Mesenchymal stem cell (in vitro differentiated cells and primary cell): ENCODE data around the gene ULK4.
A peak's percentile ranks its signal among the peaks of the same experiment; 100 is the strongest.

Experiments used
- DNase-seq: peaks from one replicate; pipeline ENCODE4 v3.0.0-alpha.2; 2013
- H2AFZ ChIP-seq: one replicate; pipeline ENCODE4 v1.6.1; 2013; ENCODE audit warnings: low read depth, mild to moderate bottlenecking, control low read depth, inconsistent platforms, low read length, moderate library complexity
- H2AK5ac ChIP-seq: 2 replicates; pipeline ENCODE4 v1.6.1; 2013; ENCODE audit warnings: low read length, moderate library complexity, mild to moderate bottlenecking, inconsistent platforms; ENCODE audit not compliant: severe bottlenecking
- H2BK120ac ChIP-seq: one replicate; pipeline ENCODE4 v1.6.1; 2013; ENCODE audit warnings: low read depth, mild to moderate bottlenecking, inconsistent platforms, low read length, moderate library complexity
- H2BK12ac ChIP-seq, 2 experiments: one replicate each; pipeline ENCODE4 v1.6.1; 2013; ENCODE audit warnings: inconsistent platforms in 2 of 2, low read length in 2 of 2, mild to moderate bottlenecking in 2 of 2, moderate library complexity in 2 of 2, control low read depth in 1 of 2
- H2BK15ac ChIP-seq: one replicate; pipeline ENCODE4 v1.6.1; 2013; ENCODE audit warnings: mild to moderate bottlenecking, low read depth, inconsistent platforms; ENCODE audit not compliant: poor library complexity, severe bottlenecking
- H2BK5ac ChIP-seq: 2 replicates; pipeline ENCODE4 v1.6.1; 2013; ENCODE audit warnings: low read depth, mild to moderate bottlenecking, low read length, control low read depth, inconsistent platforms; ENCODE audit not compliant: poor library complexity, severe bottlenecking
- H3K14ac ChIP-seq, 2 experiments: one replicate each; pipeline ENCODE4 v1.6.1; 2013; ENCODE audit warnings: inconsistent platforms in 2 of 2, low read length in 2 of 2, control low read depth in 1 of 2, mild to moderate bottlenecking in 1 of 2, moderate library complexity in 1 of 2
- H3K18ac ChIP-seq, 2 experiments: one replicate each; pipeline ENCODE4 v1.6.1; 2013; ENCODE audit warnings: inconsistent platforms in 2 of 2, low read length in 2 of 2, control low read depth in 1 of 2, low read depth in 1 of 2, mild to moderate bottlenecking in 1 of 2
- H3K23ac ChIP-seq, 2 experiments: one replicate each; pipeline ENCODE4 v1.6.1; 2013; ENCODE audit warnings: inconsistent platforms in 2 of 2, low read length in 2 of 2, mild to moderate bottlenecking in 2 of 2, moderate library complexity in 2 of 2, control low read depth in 1 of 2
- H3K27ac ChIP-seq: 2 replicates; pipeline ENCODE4 v1.5.1; 2013; ENCODE audit warnings: mild to moderate bottlenecking, moderate library complexity, low read length, control low read depth, inconsistent platforms; ENCODE audit not compliant: poor library complexity, severe bottlenecking
- H3K27me3 ChIP-seq, 2 experiments: 2 replicates each; pipeline versions ENCODE4 v1.6.1 to v1.7.0; 2013; ENCODE audit warnings: low read length in 2 of 2, mild to moderate bottlenecking in 2 of 2, moderate library complexity in 2 of 2, control low read depth in 1 of 2, inconsistent platforms in 1 of 2; ENCODE audit not compliant: control insufficient read depth in 1 of 2, insufficient read depth in 1 of 2
- H3K36me3 ChIP-seq, 2 experiments: 2 replicates each; pipeline versions ENCODE4 v1.6.1 to v1.7.0; 2013; ENCODE audit warnings: low read length in 2 of 2, control low read depth in 1 of 2, inconsistent platforms in 1 of 2, low read depth in 1 of 2, mild to moderate bottlenecking in 1 of 2; ENCODE audit not compliant: insufficient read depth in 2 of 2, control insufficient read depth in 1 of 2
- H3K4ac ChIP-seq, 2 experiments: one replicate each; pipeline ENCODE4 v1.6.1; 2013; ENCODE audit warnings: inconsistent platforms in 2 of 2, low read length in 2 of 2, mild to moderate bottlenecking in 2 of 2, moderate library complexity in 2 of 2, control low read depth in 1 of 2, low read depth in 1 of 2
- H3K4me1 ChIP-seq: 2 replicates; pipeline ENCODE4 v1.6.1; 2013; ENCODE audit warnings: low read depth, low read length, control low read depth; ENCODE audit not compliant: control insufficient read depth, insufficient read depth
- H3K4me2 ChIP-seq: 2 replicates; pipeline ENCODE4 v1.6.1; 2013; ENCODE audit warnings: low read length, mild to moderate bottlenecking, inconsistent platforms; ENCODE audit not compliant: poor library complexity, severe bottlenecking
- H3K4me3 ChIP-seq, 2 experiments: 2 replicates each; pipeline versions ENCODE4 v1.5.1 to v1.7.0; 2013; ENCODE audit warnings: low read length in 2 of 2, mild to moderate bottlenecking in 2 of 2, control low read depth in 1 of 2, low read depth in 1 of 2; ENCODE audit not compliant: insufficient read depth in 1 of 2
- H3K79me1 ChIP-seq: replicated peaks from 2 replicates; pipeline ENCODE4 v1.6.1; 2013; ENCODE audit warnings: mild to moderate bottlenecking, control low read depth, low read length, inconsistent platforms; ENCODE audit not compliant: poor library complexity, severe bottlenecking
- H3K9ac ChIP-seq: 2 replicates; pipeline ENCODE4 v1.7.0; 2013; ENCODE audit warnings: mild to moderate bottlenecking, low read length, moderate library complexity
- H3K9me3 ChIP-seq: 2 replicates; pipeline ENCODE4 v1.7.0; 2013; ENCODE audit warnings: mild to moderate bottlenecking, low read length; ENCODE audit not compliant: control insufficient read depth
- H4K8ac ChIP-seq: one replicate; pipeline ENCODE4 v1.6.1; 2013; ENCODE audit warnings: inconsistent platforms, mild to moderate bottlenecking, low read length, moderate library complexity
- H4K91ac ChIP-seq: one replicate; pipeline ENCODE4 v1.6.1; 2013; ENCODE audit warnings: mild to moderate bottlenecking, low read length, inconsistent platforms
- WGBS: methylation state at CpG from one replicate; pipeline ENCODE4 v1.1.7; 2013; ENCODE audit warnings: mixed read lengths; 5-methylcytosine and 5-hydroxymethylcytosine counted together

Gene ULK4

DNA sequence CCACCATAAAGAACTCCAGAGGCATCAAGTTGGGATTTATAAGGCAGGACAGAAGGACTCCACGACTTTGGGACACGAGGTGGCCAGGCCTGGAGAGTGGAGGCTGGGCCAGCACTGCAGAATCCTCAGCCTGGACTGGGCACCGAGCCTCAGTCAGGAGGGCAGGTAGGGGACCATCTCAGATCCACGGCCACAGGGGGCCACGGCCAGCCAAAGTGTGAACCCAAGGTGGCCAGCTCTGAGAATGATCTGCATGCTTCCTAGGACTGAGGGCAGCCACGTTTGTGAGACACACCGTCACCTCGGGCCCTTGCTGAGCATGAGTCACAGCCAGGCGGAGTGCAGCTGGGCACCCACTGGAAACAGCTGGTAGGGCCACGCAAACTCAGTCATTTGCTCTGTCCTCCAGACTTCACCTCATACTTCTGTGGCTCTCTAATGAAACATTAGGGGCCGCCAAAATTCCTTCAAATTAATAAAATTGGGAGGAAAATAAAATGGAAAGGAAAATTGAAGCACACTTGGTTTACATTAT is 696.8 kb downstream of the ULK4 start:
- H2BK5ac ChIP-seq: no peak overlapping the region
- no peak overlapping the region for H4K8ac ChIP-seq
- peaks cover 25% of the 10 kb centered on the region for H3K4me1 ChIP-seq
- H2BK120ac ChIP-seq: no peak overlapping the region
- peak overlapping the region; percentile 43 for H2AK5ac ChIP-seq
- H2AFZ ChIP-seq: no peak overlapping the region
- H3K18ac ChIP-seq: no peak overlapping the region
- no peak overlapping the region for H3K4me3 ChIP-seq
- H3K4ac ChIP-seq: no peak overlapping the region
- H4K91ac ChIP-seq: no peak overlapping the region
- H3K9me3 ChIP-seq: no peaks in the 10 kb centered on the region
- no peak overlapping the region for H2BK15ac ChIP-seq
- H3K36me3 ChIP-seq: peaks cover 0 to 2% of the 10 kb centered on the region in 2 experiments
- WGBS: 81% methylated on average over 9 of the region's 11 CpGs
- peak overlapping the region in 1 of 2 experiments; percentile 41 for H3K14ac ChIP-seq
- H3K9ac ChIP-seq: no peak overlapping the region
- no peaks in the 10 kb centered on the region for H3K79me1 ChIP-seq
- no peak overlapping the region for H2BK12ac ChIP-seq
- H3K23ac ChIP-seq: no peak overlapping the region
- DNase-seq: peak; percentile 37
- H3K27ac ChIP-seq: peak overlapping the region; percentile 44
- no peak overlapping the region for H3K4me2 ChIP-seq
- H3K27me3 ChIP-seq: no peaks in the 10 kb centered on the region

GRCh38 chr3:41260063-41260450 is 701.8 kb downstream of the ULK4 start:
- Histone ChIP-seq H3K4me3 (no peak overlapping the region), H4K91ac (no peak overlapping the region), H3K27ac (no peak overlapping the region), H3K79me1 (no peaks in the 10 kb centered on the region), H3K36me3 (peaks cover 0 to 2% of the 10 kb centered on the region in 2 experiments), H2BK120ac (no peak overlapping the region), H2AK5ac (no peak overlapping the region), H3K4me1 (peaks cover 8% of the 10 kb centered on the region), H3K14ac (no peak overlapping the region), H3K9ac (no peak overlapping the region), H3K18ac (no peak overlapping the region), H3K4me2 (no peak overlapping the region), H3K23ac (no peak overlapping the region), H2AFZ (no peak overlapping the region), H4K8ac (no peak overlapping the region), H3K9me3 (no peaks in the 10 kb centered on the region), H3K27me3 (no peaks in the 10 kb centered on the region), H2BK15ac (no peak overlapping the region), H3K4ac (no peak overlapping the region), H2BK12ac (no peak overlapping the region), H2BK5ac (no peak overlapping the region)
- 96% methylated on average over 3 of the region's 3 CpGs for WGBS
- DNase-seq: no peak

DNA sequence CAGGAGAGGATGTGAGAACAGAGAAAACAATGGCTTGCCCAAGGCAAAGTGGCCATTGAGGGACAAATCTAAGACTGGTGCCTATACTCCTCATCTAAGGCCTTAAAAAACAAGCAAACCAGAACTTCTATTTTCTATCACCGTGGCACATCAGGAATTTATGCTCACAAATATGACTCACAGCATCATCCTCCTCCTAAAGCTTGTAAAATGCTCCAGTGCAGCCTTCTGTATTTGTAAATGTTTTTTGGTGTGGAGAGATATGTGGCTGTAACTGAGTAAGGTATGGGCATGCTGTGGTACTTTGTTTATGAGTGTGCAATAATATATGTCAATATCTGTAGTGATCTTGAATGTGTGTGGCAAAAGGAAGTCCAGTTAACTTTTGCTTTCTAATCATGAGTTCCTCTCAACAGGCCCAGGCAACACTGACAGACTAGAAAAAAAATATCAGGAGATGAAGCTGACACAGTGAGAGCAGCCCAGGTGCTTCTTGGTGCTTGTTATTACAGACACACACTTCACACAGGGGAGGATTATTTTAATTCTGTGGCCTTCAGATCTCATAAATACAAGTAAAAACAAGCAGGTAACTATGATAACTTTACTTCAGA is 702.3 kb downstream of the ULK4 start:
- H2BK15ac ChIP-seq: no peak overlapping the region
- DNase-seq: no peak
- H3K9me3 ChIP-seq: no peaks in the 10 kb centered on the region
- no CpG with 5 or more reads among the region's 1 CpG for WGBS
- H3K9ac ChIP-seq: no peak overlapping the region
- H3K27me3 ChIP-seq: no peaks in the 10 kb centered on the region
- no peaks in the 10 kb centered on the region for H3K79me1 ChIP-seq
- H3K4me2 ChIP-seq: no peak overlapping the region
- H3K14ac ChIP-seq: no peak overlapping the region
- no peak overlapping the region for H2BK5ac ChIP-seq
- no peak overlapping the region for H3K23ac ChIP-seq
- H2AK5ac ChIP-seq: peak overlapping the region; percentile 68
- no peak overlapping the region for H3K4me3 ChIP-seq
- H3K18ac ChIP-seq: no peak overlapping the region
- H3K4me1 ChIP-seq: peaks cover 4% of the 10 kb centered on the region
- H2BK120ac ChIP-seq: no peak overlapping the region
- peaks cover 0 to 2% of the 10 kb centered on the region in 2 experiments for H3K36me3 ChIP-seq
- no peak overlapping the region for H4K8ac ChIP-seq
- H3K4ac ChIP-seq: no peak overlapping the region
- no peak overlapping the region for H2AFZ ChIP-seq
- H2BK12ac ChIP-seq: no peak overlapping the region
- H4K91ac ChIP-seq: no peak overlapping the region
- peak overlapping the region; percentile 2 for H3K27ac ChIP-seq

DNA sequence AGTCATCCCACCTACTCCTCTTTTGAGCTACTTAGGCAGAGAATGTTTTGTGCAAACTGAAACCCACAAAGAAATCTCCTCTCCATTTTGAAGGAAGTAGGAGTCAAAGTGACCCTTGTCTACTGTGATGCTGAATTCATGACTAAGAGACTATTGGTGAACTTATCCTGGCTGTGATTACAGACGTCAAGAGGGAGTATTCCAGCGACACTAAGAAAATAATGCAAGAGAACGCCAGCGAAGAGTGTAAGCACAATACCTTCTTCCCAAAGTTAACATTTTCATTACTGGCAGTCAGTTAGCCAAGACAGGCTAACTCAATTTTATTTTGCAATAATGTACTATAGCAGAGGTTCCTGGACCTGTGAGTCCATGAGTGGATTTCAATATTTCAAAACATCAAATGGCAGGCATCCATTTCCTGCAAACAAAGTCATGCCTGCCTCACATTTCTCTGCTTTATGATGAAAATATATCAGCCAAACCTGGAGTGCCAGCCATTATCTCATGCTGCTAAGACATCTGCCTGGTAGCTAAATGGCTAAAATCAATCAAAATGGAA is 703.6 kb downstream of the ULK4 start:
- 93% methylated on average over 4 of the region's 4 CpGs for WGBS
- Histone ChIP-seq H3K9me3 (no peaks in the 10 kb centered on the region), H3K79me1 (no peaks in the 10 kb centered on the region), H3K9ac (no peak overlapping the region), H3K18ac (no peak overlapping the region), H3K23ac (no peak overlapping the region), H2AK5ac (no peak overlapping the region), H3K4me1 (peaks cover 2% of the 10 kb centered on the region), H2BK12ac (no peak overlapping the region), H4K91ac (no peak overlapping the region), H3K36me3 (no peaks in the 10 kb centered on the region), H2BK5ac (no peak overlapping the region), H3K14ac (no peak overlapping the region), H2AFZ (no peak overlapping the region), H2BK120ac (no peak overlapping the region), H4K8ac (no peak overlapping the region), H3K4ac (no peak overlapping the region), H2BK15ac (no peak overlapping the region), H3K27ac (no peak overlapping the region), H3K4me2 (no peak overlapping the region), H3K4me3 (no peak overlapping the region), H3K27me3 (no peaks in the 10 kb centered on the region)
- DNase-seq: no peak
